ENCODE results near the gene DNAJC8.
A peak's percentile ranks its signal among the peaks of the same experiment; 100 is the strongest.

Gene DNAJC8

GRCh38 chr1:28195780-28196179 lies 37.0 kb downstream of the DNAJC8 start:
- Histone ChIP-seq H3K27me3 (ENCODE audit: control insufficient read depth, insufficient read depth, low read length) (no peaks in the 10 kb centered on the region), H3K36me3 (ENCODE audit: control insufficient read depth, insufficient read depth, low read length) (peaks cover 6% of the 10 kb centered on the region), H3K9me3 (ENCODE audit: control insufficient read depth, insufficient read depth, low read length) (no peaks in the 10 kb centered on the region), H3K4me1 (ENCODE audit: control insufficient read depth, insufficient read depth, low read length) (peaks cover 13% of the 10 kb centered on the region), H3K9ac (ENCODE audit: low read depth, low read length) (no peak overlapping the region), H3K4me3 (ENCODE audit: low read depth, low read length) (peak overlapping the region; percentile 13)

GRCh38 chr1:28194326-28195035 lies 38.3 kb downstream of the DNAJC8 start:
- Histone ChIP-seq H3K4me3 (ENCODE audit: low read depth, low read length) (no peak overlapping the region), H3K9me3 (ENCODE audit: control insufficient read depth, insufficient read depth, low read length) (no peaks in the 10 kb centered on the region), H3K4me1 (ENCODE audit: control insufficient read depth, insufficient read depth, low read length) (peaks cover 13% of the 10 kb centered on the region), H3K9ac (ENCODE audit: low read depth, low read length) (no peak overlapping the region), H3K36me3 (ENCODE audit: control insufficient read depth, insufficient read depth, low read length) (peaks cover 1% of the 10 kb centered on the region), H3K27me3 (ENCODE audit: control insufficient read depth, insufficient read depth, low read length) (no peaks in the 10 kb centered on the region)

- H3K9me3 ChIP-seq (ENCODE audit: control insufficient read depth, insufficient read depth, low read length), result no peaks in the 10 kb centered on the region
- H3K9ac ChIP-seq (ENCODE audit: low read depth, low read length), result no peak overlapping the region
- H3K4me3 ChIP-seq (ENCODE audit: low read depth, low read length), result no peak overlapping the region
- no peaks in the 10 kb centered on the region for H3K36me3 ChIP-seq (ENCODE audit: control insufficient read depth, insufficient read depth, low read length)
- H3K27me3 ChIP-seq (ENCODE audit: control insufficient read depth, insufficient read depth, low read length), result no peaks in the 10 kb centered on the region
- H3K4me1 ChIP-seq (ENCODE audit: control insufficient read depth, insufficient read depth, low read length), result peaks cover 13% of the 10 kb centered on the region
Measured at GRCh38 chr1:28193701-28194161, 39.1 kb downstream of the DNAJC8 start.

GRCh38 chr1:28190996-28191645 lies 41.7 kb downstream of the DNAJC8 start:
- no peaks in the 10 kb centered on the region for H3K36me3 ChIP-seq (ENCODE audit: control insufficient read depth, insufficient read depth, low read length)
- no peak overlapping the region for H3K9ac ChIP-seq (ENCODE audit: low read depth, low read length)
- no peaks in the 10 kb centered on the region for H3K27me3 ChIP-seq (ENCODE audit: control insufficient read depth, insufficient read depth, low read length)
- no peak overlapping the region for H3K4me3 ChIP-seq (ENCODE audit: low read depth, low read length)
- peaks cover 4% of the 10 kb centered on the region for H3K4me1 ChIP-seq (ENCODE audit: control insufficient read depth, insufficient read depth, low read length)
- H3K9me3 ChIP-seq (ENCODE audit: control insufficient read depth, insufficient read depth, low read length), result no peaks in the 10 kb centered on the region

- no peaks in the 10 kb centered on the region for H3K36me3 ChIP-seq (ENCODE audit: control insufficient read depth, insufficient read depth, low read length)
- no peaks in the 10 kb centered on the region for H3K27me3 ChIP-seq (ENCODE audit: control insufficient read depth, insufficient read depth, low read length)
- no peak overlapping the region for H3K9ac ChIP-seq (ENCODE audit: low read depth, low read length)
- H3K9me3 ChIP-seq (ENCODE audit: control insufficient read depth, insufficient read depth, low read length), result no peaks in the 10 kb centered on the region
- H3K4me1 ChIP-seq (ENCODE audit: control insufficient read depth, insufficient read depth, low read length), result no peaks in the 10 kb centered on the region
- no peak overlapping the region for H3K4me3 ChIP-seq (ENCODE audit: low read depth, low read length)
Measured at GRCh38 chr1:28190337-28190979, 42.4 kb downstream of the DNAJC8 start.

GRCh38 chr1:28185071-28185470 lies 47.8 kb downstream of the DNAJC8 start:
- Histone ChIP-seq H3K4me1 (ENCODE audit: control insufficient read depth, insufficient read depth, low read length) (no peaks in the 10 kb centered on the region), H3K4me3 (ENCODE audit: low read depth, low read length) (no peak overlapping the region), H3K36me3 (ENCODE audit: control insufficient read depth, insufficient read depth, low read length) (no peaks in the 10 kb centered on the region)

GRCh38 chr1:28180306-28181305 lies 52.2 kb downstream of the DNAJC8 start:
- no peaks in the 10 kb centered on the region for H3K4me1 ChIP-seq (ENCODE audit: control insufficient read depth, insufficient read depth, low read length)
- H3K27me3 ChIP-seq (ENCODE audit: control insufficient read depth, insufficient read depth, low read length), result no peaks in the 10 kb centered on the region
- H3K4me3 ChIP-seq (ENCODE audit: low read depth, low read length), result no peak overlapping the region
- no peaks in the 10 kb centered on the region for H3K36me3 ChIP-seq (ENCODE audit: control insufficient read depth, insufficient read depth, low read length)
- H3K9me3 ChIP-seq (ENCODE audit: control insufficient read depth, insufficient read depth, low read length), result no peaks in the 10 kb centered on the region
- no peak overlapping the region for H3K9ac ChIP-seq (ENCODE audit: low read depth, low read length)

More at GRCh38 chr1:28185071-28185470, 47.8 kb downstream of the DNAJC8 start:
- Histone ChIP-seq H3K9me3 (ENCODE audit: control insufficient read depth, insufficient read depth, low read length) (no peaks in the 10 kb centered on the region), H3K27me3 (ENCODE audit: control insufficient read depth, insufficient read depth, low read length) (no peaks in the 10 kb centered on the region), H3K9ac (ENCODE audit: low read depth, low read length) (no peak overlapping the region)

- no peaks in the 10 kb centered on the region for H3K27me3 ChIP-seq (ENCODE audit: control insufficient read depth, insufficient read depth, low read length)
- no peaks in the 10 kb centered on the region for H3K4me1 ChIP-seq (ENCODE audit: control insufficient read depth, insufficient read depth, low read length)
- H3K9ac ChIP-seq (ENCODE audit: low read depth, low read length), result no peak overlapping the region
- H3K4me3 ChIP-seq (ENCODE audit: low read depth, low read length), result no peak overlapping the region
- no peaks in the 10 kb centered on the region for H3K9me3 ChIP-seq (ENCODE audit: control insufficient read depth, insufficient read depth, low read length)
- no peaks in the 10 kb centered on the region for H3K36me3 ChIP-seq (ENCODE audit: control insufficient read depth, insufficient read depth, low read length)
Measured at GRCh38 chr1:28178690-28179485, 53.9 kb downstream of the DNAJC8 start.

GRCh38 chr1:28176492-28177470 lies 56.0 kb downstream of the DNAJC8 start, which contains the start of gene PTAFR:
PTAFR (minus strand) TSS chr1:28176690; CDS start chr1:28151021, 25,669 bp downstream.
- Histone ChIP-seq H3K9me3 (ENCODE audit: control insufficient read depth, insufficient read depth, low read length) (no peaks in the 10 kb centered on the region), H3K27me3 (ENCODE audit: control insufficient read depth, insufficient read depth, low read length) (no peaks in the 10 kb centered on the region), H3K9ac (ENCODE audit: low read depth, low read length) (no peak within 1 kb of the TSS), H3K4me1 (ENCODE audit: control insufficient read depth, insufficient read depth, low read length) (no peaks in the 10 kb centered on the region), H3K4me3 (ENCODE audit: low read depth, low read length) (no peak within 1 kb of the TSS), H3K36me3 (ENCODE audit: control insufficient read depth, insufficient read depth, low read length) (no peaks in the 10 kb centered on the region)

- Histone ChIP-seq H3K27me3 (ENCODE audit: control insufficient read depth, insufficient read depth, low read length) (no peaks in the 10 kb centered on the region), H3K36me3 (ENCODE audit: control insufficient read depth, insufficient read depth, low read length) (no peaks in the 10 kb centered on the region), H3K4me1 (ENCODE audit: control insufficient read depth, insufficient read depth, low read length) (no peaks in the 10 kb centered on the region), H3K4me3 (ENCODE audit: low read depth, low read length) (no peak overlapping the region), H3K9ac (ENCODE audit: low read depth, low read length) (no peak overlapping the region), H3K9me3 (ENCODE audit: control insufficient read depth, insufficient read depth, low read length) (no peaks in the 10 kb centered on the region)
Measured at GRCh38 chr1:28175955-28176485, 56.8 kb downstream of the DNAJC8 start.

All from iPS-15b (cell line).